NOMO-1 (cell line): ENCODE data around the gene CIZ1.

ENCODE experiments used
- DNase-seq, 2 experiments: peaks; one replicate each; lab custom pipeline; 2025; ENCODE audit not compliant: unreplicated experiment in 2 of 2; lab: John Stamatoyannopoulos, UW

The CIZ1 gene

GRCh38 chr9:128163523-128164306 is 27.7 kb downstream of the CIZ1 start:
- DNase-seq, result no peak

GRCh38 chr9:128163027-128163515 is 28.3 kb downstream of the CIZ1 start:
- DNase-seq, result no peak

GRCh38 chr9:128162215-128163026 is 29.0 kb downstream of the CIZ1 start:
- no peak for DNase-seq

- DNase-seq, result no peak
Measured at GRCh38 chr9:128161215-128161902, 30.0 kb downstream of the CIZ1 start.

- no peak for DNase-seq
Measured at GRCh38 chr9:128160603-128160987, 30.8 kb downstream of the CIZ1 start.

GRCh38 chr9:128159784-128160602 is 31.4 kb downstream of the CIZ1 start, which contains the start of gene BBLN:
TSS of gene BBLN (plus strand) at chr9:128160265. CDS start at chr9:128160408, 143 bp downstream.
- peak; percentile 80 to 91 for DNase-seq

GRCh38 chr9:128159522-128159783 is 31.9 kb downstream of the CIZ1 start:
- DNase-seq, result peak; percentile 63 to 77

- no peak for DNase-seq
Measured at GRCh38 chr9:128155736-128156500, 35.5 kb downstream of the CIZ1 start.

GRCh38 chr9:128153947-128154695 is 37.3 kb downstream of the CIZ1 start:
- no peak for DNase-seq

GRCh38 chr9:128153060-128153946 is 38.1 kb downstream of the CIZ1 start:
- DNase-seq, result no peak

GRCh38 chr9:128152133-128153059 is 39.0 kb downstream of the CIZ1 start:
- no peak for DNase-seq

- DNase-seq, result no peak
Measured at GRCh38 chr9:128151309-128152132, 39.9 kb downstream of the CIZ1 start.

GRCh38 chr9:128150594-128151308 is 40.6 kb downstream of the CIZ1 start:
- no peak for DNase-seq

- no peak for DNase-seq
Measured at GRCh38 chr9:128149951-128150593, 41.3 kb downstream of the CIZ1 start.
